AG09309 (cell line): ENCODE measurements around the gene GALM.
"Not testable (repeated sequence)": the region's sequence is repeated elsewhere in the genome, so short reads cannot be mapped to it uniquely, and the experiment has no call there.

ENCODE experiments used
- DNase-seq: peaks from one replicate; pipeline ENCODE4 v3.0.0-alpha.2; 2010; ENCODE audit warnings: low read depth
- H3K4me3 ChIP-seq: 2 replicates; pipeline ENCODE4 v1.5.1; 2011; ENCODE audit warnings: mild to moderate bottlenecking, low read depth, low read length, moderate library complexity; ENCODE audit not compliant: control insufficient read depth
- TF ChIP-seq, protein P1 (sequence below): IDR thresholded peaks from 2 replicates; pipeline ENCODE4 v1.5.1; 2011; ENCODE audit warnings: mild to moderate bottlenecking, low read depth, low read length, inconsistent platforms; ENCODE audit not compliant: insufficient read depth, control insufficient read depth; ENCODE audit errors: missing control alignments

The GALM gene

DNA sequence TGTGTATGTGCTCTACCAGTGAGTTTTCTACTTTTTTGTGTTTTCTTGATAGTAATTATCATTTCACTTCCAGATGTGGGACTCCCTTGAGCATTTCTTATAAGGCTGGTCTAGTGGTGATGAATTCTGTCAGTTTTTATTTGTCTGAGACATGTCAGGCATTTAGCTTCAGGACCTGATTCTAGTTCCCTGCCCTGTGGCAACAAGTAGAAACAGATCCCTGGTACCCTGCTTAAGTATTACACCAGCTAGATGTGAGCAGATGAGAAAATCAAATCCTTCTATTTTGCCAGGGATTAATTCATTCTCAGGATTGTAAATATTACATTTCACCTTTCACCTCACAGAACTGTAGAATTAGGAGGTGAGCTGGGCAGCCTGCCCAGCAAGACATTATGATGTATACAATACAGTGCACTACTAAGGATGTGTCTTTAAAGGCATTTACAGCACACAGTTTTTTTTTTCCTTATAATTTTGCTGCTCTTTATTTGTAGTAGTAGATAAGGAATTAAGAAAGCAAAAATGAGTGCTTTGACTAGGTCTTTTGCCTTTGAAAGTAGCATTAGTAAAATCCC lies 35.1 kb downstream of the GALM start:
- H3K4me3 ChIP-seq = no peak overlapping the region
- TF ChIP-seq, protein P1, sequence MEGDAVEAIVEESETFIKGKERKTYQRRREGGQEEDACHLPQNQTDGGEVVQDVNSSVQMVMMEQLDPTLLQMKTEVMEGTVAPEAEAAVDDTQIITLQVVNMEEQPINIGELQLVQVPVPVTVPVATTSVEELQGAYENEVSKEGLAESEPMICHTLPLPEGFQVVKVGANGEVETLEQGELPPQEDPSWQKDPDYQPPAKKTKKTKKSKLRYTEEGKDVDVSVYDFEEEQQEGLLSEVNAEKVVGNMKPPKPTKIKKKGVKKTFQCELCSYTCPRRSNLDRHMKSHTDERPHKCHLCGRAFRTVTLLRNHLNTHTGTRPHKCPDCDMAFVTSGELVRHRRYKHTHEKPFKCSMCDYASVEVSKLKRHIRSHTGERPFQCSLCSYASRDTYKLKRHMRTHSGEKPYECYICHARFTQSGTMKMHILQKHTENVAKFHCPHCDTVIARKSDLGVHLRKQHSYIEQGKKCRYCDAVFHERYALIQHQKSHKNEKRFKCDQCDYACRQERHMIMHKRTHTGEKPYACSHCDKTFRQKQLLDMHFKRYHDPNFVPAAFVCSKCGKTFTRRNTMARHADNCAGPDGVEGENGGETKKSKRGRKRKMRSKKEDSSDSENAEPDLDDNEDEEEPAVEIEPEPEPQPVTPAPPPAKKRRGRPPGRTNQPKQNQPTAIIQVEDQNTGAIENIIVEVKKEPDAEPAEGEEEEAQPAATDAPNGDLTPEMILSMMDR = no peak
- DNase-seq = no peak

DNA sequence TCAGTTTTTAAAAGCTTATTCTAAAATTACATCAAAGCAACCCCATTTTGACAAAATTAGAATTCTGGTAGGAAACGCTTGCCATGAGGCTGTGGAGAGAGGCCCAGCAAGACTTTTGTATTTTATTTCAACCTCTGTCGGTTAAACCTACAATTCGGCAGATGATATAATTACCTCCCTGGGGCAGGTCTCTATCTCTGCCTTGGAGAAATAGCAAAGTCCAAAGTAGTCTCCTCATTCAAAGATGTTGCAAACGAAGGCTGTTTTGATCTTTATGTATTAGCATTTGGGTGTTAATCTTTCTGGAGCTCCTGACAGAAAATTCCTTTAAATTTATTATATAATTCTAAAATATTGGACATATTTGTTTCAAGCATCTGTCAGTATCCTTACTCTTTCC lies 35.6 kb downstream of the GALM start:
- TF ChIP-seq, protein P1 = no peak
- DNase-seq = no peak
- no peak overlapping the region for H3K4me3 ChIP-seq

DNA sequence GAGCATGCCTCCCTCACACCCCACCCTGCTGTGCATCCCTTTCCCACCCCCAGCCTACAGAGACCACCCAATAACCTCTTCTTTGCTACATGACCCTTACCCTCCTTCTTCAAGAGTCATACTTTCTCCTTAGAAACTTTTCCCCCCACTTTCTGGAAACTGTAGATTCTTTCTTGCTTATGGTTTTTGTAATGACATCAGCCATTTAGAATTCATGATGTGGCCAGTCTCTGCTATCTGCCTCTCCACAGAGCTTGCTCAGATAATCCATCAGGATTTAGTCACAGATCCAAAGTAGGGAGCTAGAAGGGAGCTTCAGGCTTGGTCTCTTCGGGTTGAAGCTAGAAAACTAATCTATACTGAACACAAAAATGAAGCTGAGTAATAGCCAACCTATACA lies 36.5 kb downstream of the GALM start:
- peak; percentile 61 for DNase-seq
- TF ChIP-seq, protein P1 = no peak
- H3K4me3 ChIP-seq = no peak overlapping the region

DNA sequence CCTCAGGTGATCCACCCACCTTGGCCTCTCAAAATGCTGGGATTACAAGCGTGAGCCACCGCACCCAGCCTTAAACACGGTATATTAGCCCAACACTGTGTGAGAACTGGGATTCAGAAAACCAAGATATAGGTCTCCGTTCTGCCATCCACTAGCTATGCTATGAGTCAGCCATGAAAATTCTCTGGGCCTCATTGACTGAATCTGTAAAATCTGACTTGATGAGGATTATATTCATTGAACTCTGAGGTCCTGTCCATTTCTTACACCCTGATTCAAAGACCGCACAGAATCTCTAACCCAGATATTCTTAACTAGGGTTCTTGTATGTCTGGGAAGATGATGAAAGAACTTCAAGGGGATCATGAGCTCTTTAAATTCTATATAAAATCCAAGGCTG lies 37.4 kb downstream of the GALM start:
- DNase-seq, H3K4me3 ChIP-seq: not testable (repeated sequence)

DNA sequence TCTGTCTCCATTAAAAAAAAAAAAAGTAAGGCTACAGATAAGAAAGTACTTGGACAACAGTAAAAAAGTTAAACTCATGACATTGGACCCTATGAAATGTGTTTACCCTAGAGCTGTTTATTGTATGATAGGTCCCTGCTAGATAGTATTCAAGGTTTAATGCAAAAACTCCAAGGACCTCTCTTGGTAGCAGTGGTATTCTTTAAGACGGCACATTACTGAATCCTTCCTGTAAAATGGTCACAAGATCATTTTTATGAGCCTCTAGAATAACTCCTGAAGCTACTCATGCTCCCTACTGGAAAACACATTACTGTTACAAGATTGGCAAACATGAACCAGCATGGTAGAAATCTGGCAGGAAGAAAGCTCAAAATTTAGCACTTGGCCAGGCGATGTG lies 38.8 kb downstream of the GALM start:
- TF ChIP-seq, protein P1 = no peak
- no peak overlapping the region for H3K4me3 ChIP-seq
- DNase-seq = peak; percentile 33

DNA sequence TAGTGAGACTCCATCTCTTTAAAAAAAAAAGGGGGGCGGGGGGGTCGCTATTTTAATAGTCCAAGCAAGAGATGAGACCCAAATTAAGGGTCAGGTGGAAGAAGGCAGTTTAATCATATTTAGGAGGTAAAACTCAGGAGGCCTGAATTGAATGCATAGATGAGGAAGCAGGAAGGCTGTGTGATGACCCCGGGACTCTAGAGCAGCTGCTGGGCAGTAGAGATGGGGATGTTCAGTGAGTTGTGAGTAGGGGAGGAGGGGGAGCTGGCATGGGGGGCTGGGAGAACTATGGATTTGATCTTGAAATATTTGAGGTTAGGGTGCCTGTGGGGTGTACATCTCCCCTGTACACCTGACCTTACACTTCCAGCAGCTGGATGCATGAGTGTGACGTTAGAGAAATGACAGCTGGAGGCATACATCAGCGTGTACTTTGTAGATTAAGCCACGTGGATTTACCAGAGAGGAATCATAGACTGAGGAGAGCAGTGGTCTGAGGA lies 41.0 kb downstream of the GALM start:
- DNase-seq = no peak
- TF ChIP-seq, protein P1 = no peak
- no peak overlapping the region for H3K4me3 ChIP-seq

DNA sequence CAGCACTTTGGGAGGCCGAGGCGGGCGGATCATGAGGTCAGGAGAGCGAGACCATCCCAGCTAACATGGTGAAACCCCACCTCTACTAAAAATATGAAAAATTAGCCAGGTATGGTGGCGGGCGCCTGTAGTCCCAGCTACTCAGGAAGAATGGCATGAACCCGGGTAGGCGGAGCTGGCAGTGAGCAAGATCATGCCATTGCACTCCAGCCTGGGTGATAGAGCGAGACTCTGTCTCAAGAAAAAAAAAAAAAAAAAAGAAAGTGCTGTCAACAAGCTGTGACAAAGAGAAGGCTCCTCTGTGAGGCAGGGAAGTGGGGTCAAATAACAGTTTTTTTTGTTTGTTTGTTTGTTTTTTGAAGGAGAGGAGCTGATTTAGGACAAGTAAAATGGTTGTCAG lies 42.6 kb downstream of the GALM start:
- not testable (repeated sequence) for DNase-seq, H3K4me3 ChIP-seq
